Measurements from ENCODE around the gene CDADC1. TPM values are rescaled to one million over a fixed set of nuclear protein-coding genes. Genes with fewer than 3 reads are reported as not detected.

CDADC1 gene
- polyA plus RNA-seq, 3 donors, result 3.5 to 6.4 (median 5.2) TPM

- Histone ChIP-seq H3K79me2 (ENCODE audit: insufficient read depth, low read length) (no peaks in the 10 kb centered on the region), H3K9me3 (replicated peaks in 1 of 2; ENCODE audit: control insufficient read depth in 1 of 2, insufficient read depth in 1 of 2, low read length in 2 of 2) (no peaks in the 10 kb centered on the region), H3K4me1 (ENCODE audit: control insufficient read depth in 1 of 2, insufficient read depth in 2 of 2, low read length in 2 of 2) (no peaks in the 10 kb centered on the region), H3K27me3 (ENCODE audit: control insufficient read depth in 2 of 2, insufficient read depth in 2 of 2, low read length in 2 of 2) (no peaks in the 10 kb centered on the region), H3K36me3 (replicated peaks in 1 of 2; ENCODE audit: control insufficient read depth in 1 of 2, insufficient read depth in 2 of 2, low read length in 2 of 2) (peaks cover 39 to 71% of the 10 kb centered on the region in 2 donors), H4K20me1 (ENCODE audit: insufficient read depth, low read length) (no peaks in the 10 kb centered on the region), H3K27ac (ENCODE audit: low read depth in 1 of 2, low read length in 2 of 2) (no peak overlapping the region), H2AFZ (ENCODE audit: insufficient read depth, low read depth, low read length, poor library complexity, severe bottlenecking) (no peak overlapping the region), H3K4me3 (replicated peaks in 1 of 3; ENCODE audit: low read depth in 2 of 3, low read length in 3 of 3) (no peak overlapping the region), H3K9ac (ENCODE audit: insufficient read depth, low read length, poor library complexity, severe bottlenecking) (no peak overlapping the region), H3K4me2 (replicated peaks; ENCODE audit: extremely low read depth, low read length, poor library complexity, severe bottlenecking) (no peak overlapping the region)
- no peak overlapping the region for H3K4me3 Mint-ChIP-seq
- no peak for TF ChIP-seq CTCF (IDR thresholded peaks at IDR 0.05)
- intact Hi-C loops (cut with micrococcal nuclease), result no loop called here
- DNase-seq, result no peak
- H3K9me3 Mint-ChIP-seq, result no peaks in the 10 kb centered on the region
- 6% methylated on average over 2 of the region's 2 CpGs for WGBS (ENCODE audit: insufficient coverage)
- peaks cover 46 to 53% of the 10 kb centered on the region in 2 donors for H3K36me3 Mint-ChIP-seq
- H3K27ac Mint-ChIP-seq, result peak overlapping the region in 1 of 7 donors; percentile 63
- H3K27me3 Mint-ChIP-seq (ENCODE audit: low read depth in 3 of 3), result no peaks in the 10 kb centered on the region
- no peaks in the 10 kb centered on the region for H3K4me1 Mint-ChIP-seq
These were observed 18.1 kb downstream of the CDADC1 start for GRCh38 chr13:49265822-49266221.

GRCh38 chr13:49271264-49271663 lies 23.5 kb downstream of the CDADC1 start:
- no peak overlapping the region for H3K9ac ChIP-seq (ENCODE audit: insufficient read depth, low read length, poor library complexity, severe bottlenecking)
- H3K36me3 ChIP-seq (replicated peaks in 1 of 2; ENCODE audit: control insufficient read depth in 1 of 2, insufficient read depth in 2 of 2, low read length in 2 of 2), result peaks cover 16 to 36% of the 10 kb centered on the region in 2 donors
- H3K4me3 Mint-ChIP-seq, result no peak overlapping the region
- H3K79me2 ChIP-seq (ENCODE audit: insufficient read depth, low read length), result no peaks in the 10 kb centered on the region
- no peak for DNase-seq
- no peaks in the 10 kb centered on the region for H3K9me3 ChIP-seq (replicated peaks in 1 of 2; ENCODE audit: control insufficient read depth in 1 of 2, insufficient read depth in 1 of 2, low read length in 2 of 2)
- no peaks in the 10 kb centered on the region for H3K27me3 Mint-ChIP-seq (ENCODE audit: low read depth in 3 of 3)
- no peaks in the 10 kb centered on the region for H4K20me1 ChIP-seq (ENCODE audit: insufficient read depth, low read length)
- no peaks in the 10 kb centered on the region for H3K4me1 Mint-ChIP-seq
- no peak overlapping the region for H3K4me3 ChIP-seq (replicated peaks in 1 of 3; ENCODE audit: low read depth in 2 of 3, low read length in 3 of 3)
- intact Hi-C loops (cut with micrococcal nuclease), result no loop called here
- H3K4me2 ChIP-seq (replicated peaks; ENCODE audit: extremely low read depth, low read length, poor library complexity, severe bottlenecking), result no peak overlapping the region
- H2AFZ ChIP-seq (ENCODE audit: insufficient read depth, low read depth, low read length, poor library complexity, severe bottlenecking), result no peak overlapping the region
- TF ChIP-seq CTCF (IDR thresholded peaks at IDR 0.05), result no peak
- no peak overlapping the region for H3K27ac Mint-ChIP-seq
- no CpG with 5 or more reads among the region's 1 CpG for WGBS (ENCODE audit: insufficient coverage)
- H3K36me3 Mint-ChIP-seq, result peaks cover 28 to 34% of the 10 kb centered on the region in 2 donors
- no peaks in the 10 kb centered on the region for H3K27me3 ChIP-seq (ENCODE audit: control insufficient read depth in 2 of 2, insufficient read depth in 2 of 2, low read length in 2 of 2)
- H3K4me1 ChIP-seq (ENCODE audit: control insufficient read depth in 1 of 2, insufficient read depth in 2 of 2, low read length in 2 of 2), result no peaks in the 10 kb centered on the region
- H3K27ac ChIP-seq (ENCODE audit: low read depth in 1 of 2, low read length in 2 of 2), result no peak overlapping the region
- no peaks in the 10 kb centered on the region for H3K9me3 Mint-ChIP-seq
